HepG2 (cell line): ENCODE measurements around the gene MISP3. TPM values are rescaled to one million over a fixed set of nuclear protein-coding genes. Genes with fewer than 3 reads are reported as not detected.

Source experiments
- ARNT2 ChIP-seq: sonication (generic); formaldehyde crosslinking; IDR thresholded peaks from 2 replicates; pipeline ENCODE4 v1.8.0; 2022; ENCODE audit warnings: mild to moderate bottlenecking, low read depth, missing genetic modification reagents, moderate library complexity
- CCDC6 ChIP-seq: sonication (generic); formaldehyde crosslinking; IDR thresholded peaks from 2 replicates; pipeline ENCODE4 v1.8.1; 2022; ENCODE audit warnings: mild to moderate bottlenecking, missing genetic modification reagents, moderate library complexity
- CHD2 ChIP-seq: IDR thresholded peaks from 2 replicates; pipeline ENCODE4 v1.6.1; 2011; ENCODE audit warnings: low read depth, low read length, improper control_type of control experiment
- GATAD2A ChIP-seq: IDR thresholded peaks from 2 replicates; pipeline ENCODE4 v1.6.1; 2016
- HNRNPLL ChIP-seq: fragments of 200-400 bp; formaldehyde crosslinking; IDR thresholded peaks from 2 replicates; pipeline ENCODE4 v1.6.1; 2017; ENCODE audit warnings: mild to moderate bottlenecking, low read depth, low read length; ENCODE audit not compliant: poor library complexity, severe bottlenecking
- HOXA3 ChIP-seq: sonication (generic); formaldehyde crosslinking; IDR thresholded peaks from 2 replicates; pipeline ENCODE4 v1.5.0; 2020; ENCODE audit warnings: missing genetic modification reagents
- KDM2A ChIP-seq: sonication (generic); formaldehyde crosslinking; IDR thresholded peaks from 2 replicates; pipeline ENCODE4 v1.4.0; 2020; ENCODE audit warnings: low read depth, missing genetic modification reagents, borderline replicate concordance
- NAIF1 ChIP-seq: sonication (generic); formaldehyde crosslinking; IDR thresholded peaks from 2 replicates; pipeline ENCODE4 v1.5.0; 2020; ENCODE audit warnings: mild to moderate bottlenecking, missing genetic modification reagents, borderline replicate concordance
- RAD21 ChIP-seq: fragments of 450-650 bp; formaldehyde crosslinking; IDR thresholded peaks from 2 replicates; pipeline ENCODE4 v1.5.0; 2020; ENCODE audit warnings: mild to moderate bottlenecking
- ZNF709 ChIP-seq: sonication (generic); formaldehyde crosslinking; IDR thresholded peaks from 2 replicates; pipeline ENCODE4 v1.5.0; 2020; ENCODE audit warnings: mild to moderate bottlenecking, missing genetic modification reagents
- ZNF777 ChIP-seq: sonication (generic); formaldehyde crosslinking; IDR thresholded peaks from 2 replicates; pipeline ENCODE4 v1.4.0; 2020; ENCODE audit warnings: missing genetic modification reagents
- polyA plus RNA-seq, 8 experiments: library from polyadenylated mRNA; depleted of rRNA in 3 of 8; stranded (reverse) in 7 of 8; unstranded in 1 of 8; fragments of >200 nt; fragmentation: Illumina TruSeq in 4 of 8; extraction: Trizol in 4 of 8; gene quantifications; 2 replicates each; pipeline versions ENCODE4 v1.2.1 to v1.2.3, GENCODE V29; 2011 to 2016; ENCODE audit warnings: low read depth in 4 of 8, missing spikeins in 1 of 8, mixed read lengths in 1 of 8; ENCODE audit not compliant: insufficient read depth in 1 of 8
- total RNA-seq, 5 experiments: library from RNA; depleted of rRNA; stranded (reverse); fragments of >200 nt; fragmentation: Illumina TruSeq; extraction: Trizol; gene quantifications; 2 replicates each; pipeline ENCODE4 v1.2.3, GENCODE V29; 2016; ENCODE audit warnings: low read depth in 1 of 5
- TF ChIP-seq, protein P1 (sequence below): sonication (generic); formaldehyde crosslinking; IDR thresholded peaks from 2 replicates; pipeline ENCODE4 v1.4.0; 2020; ENCODE audit warnings: missing genetic modification reagents
- TF ChIP-seq, protein P2 (sequence below): sonication (generic); formaldehyde crosslinking; IDR thresholded peaks from 2 replicates; pipeline ENCODE4 v1.4.0; 2020; ENCODE audit warnings: missing genetic modification reagents
- TF ChIP-seq, protein P3 (sequence below): sonication (generic); formaldehyde crosslinking; IDR thresholded peaks from 2 replicates; pipeline ENCODE4 v1.5.0; 2020; ENCODE audit warnings: mild to moderate bottlenecking, missing genetic modification reagents, moderate library complexity
- TF ChIP-seq, protein P4 (sequence below): IDR thresholded peaks from 2 replicates; pipeline ENCODE4 v1.6.1; 2012; ENCODE audit warnings: low read depth, low read length, improper control_type of control experiment

Gene MISP3
- total and polyA plus RNA-seq, 2 of the 13 experiments (the other 11 are each of a cell fraction or from before 2014, with no cell fraction given) = 2.5 to 5.4 TPM

DNA sequence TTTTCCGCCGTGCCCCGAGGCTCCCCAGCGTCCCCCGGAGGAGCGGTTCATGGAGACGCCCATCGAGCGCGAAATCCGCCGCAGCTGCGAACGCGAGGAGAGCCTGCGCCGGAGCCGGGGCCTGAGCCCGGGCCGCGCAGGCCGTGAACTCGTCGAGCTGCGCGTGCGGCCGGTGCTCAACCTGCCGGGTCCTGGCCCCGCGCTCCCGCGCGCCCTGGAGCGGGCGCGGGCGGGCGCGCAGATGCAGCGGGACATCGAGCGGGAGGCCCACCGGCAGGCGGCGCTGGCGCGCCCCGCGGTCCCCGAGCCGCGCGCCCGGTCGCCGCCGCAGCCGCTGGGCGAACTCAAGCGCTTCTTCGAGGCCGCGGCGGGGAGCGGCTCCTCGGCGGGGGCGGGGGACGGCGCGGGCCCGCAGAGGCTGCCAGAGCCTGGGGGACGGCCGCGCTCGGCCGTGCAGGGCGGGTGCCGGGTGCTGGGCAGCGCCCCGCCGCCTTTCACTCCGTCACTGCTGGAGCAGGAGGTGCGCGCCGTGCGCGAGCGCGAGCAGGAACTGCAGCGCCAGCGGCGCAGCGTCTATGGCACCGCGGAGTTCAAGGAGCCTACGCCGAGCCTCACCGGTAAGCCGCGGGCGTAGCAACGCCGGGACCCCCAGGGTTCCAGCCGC is 807 bp downstream of the MISP3 start (continued):
- TF ChIP-seq, protein P1, sequence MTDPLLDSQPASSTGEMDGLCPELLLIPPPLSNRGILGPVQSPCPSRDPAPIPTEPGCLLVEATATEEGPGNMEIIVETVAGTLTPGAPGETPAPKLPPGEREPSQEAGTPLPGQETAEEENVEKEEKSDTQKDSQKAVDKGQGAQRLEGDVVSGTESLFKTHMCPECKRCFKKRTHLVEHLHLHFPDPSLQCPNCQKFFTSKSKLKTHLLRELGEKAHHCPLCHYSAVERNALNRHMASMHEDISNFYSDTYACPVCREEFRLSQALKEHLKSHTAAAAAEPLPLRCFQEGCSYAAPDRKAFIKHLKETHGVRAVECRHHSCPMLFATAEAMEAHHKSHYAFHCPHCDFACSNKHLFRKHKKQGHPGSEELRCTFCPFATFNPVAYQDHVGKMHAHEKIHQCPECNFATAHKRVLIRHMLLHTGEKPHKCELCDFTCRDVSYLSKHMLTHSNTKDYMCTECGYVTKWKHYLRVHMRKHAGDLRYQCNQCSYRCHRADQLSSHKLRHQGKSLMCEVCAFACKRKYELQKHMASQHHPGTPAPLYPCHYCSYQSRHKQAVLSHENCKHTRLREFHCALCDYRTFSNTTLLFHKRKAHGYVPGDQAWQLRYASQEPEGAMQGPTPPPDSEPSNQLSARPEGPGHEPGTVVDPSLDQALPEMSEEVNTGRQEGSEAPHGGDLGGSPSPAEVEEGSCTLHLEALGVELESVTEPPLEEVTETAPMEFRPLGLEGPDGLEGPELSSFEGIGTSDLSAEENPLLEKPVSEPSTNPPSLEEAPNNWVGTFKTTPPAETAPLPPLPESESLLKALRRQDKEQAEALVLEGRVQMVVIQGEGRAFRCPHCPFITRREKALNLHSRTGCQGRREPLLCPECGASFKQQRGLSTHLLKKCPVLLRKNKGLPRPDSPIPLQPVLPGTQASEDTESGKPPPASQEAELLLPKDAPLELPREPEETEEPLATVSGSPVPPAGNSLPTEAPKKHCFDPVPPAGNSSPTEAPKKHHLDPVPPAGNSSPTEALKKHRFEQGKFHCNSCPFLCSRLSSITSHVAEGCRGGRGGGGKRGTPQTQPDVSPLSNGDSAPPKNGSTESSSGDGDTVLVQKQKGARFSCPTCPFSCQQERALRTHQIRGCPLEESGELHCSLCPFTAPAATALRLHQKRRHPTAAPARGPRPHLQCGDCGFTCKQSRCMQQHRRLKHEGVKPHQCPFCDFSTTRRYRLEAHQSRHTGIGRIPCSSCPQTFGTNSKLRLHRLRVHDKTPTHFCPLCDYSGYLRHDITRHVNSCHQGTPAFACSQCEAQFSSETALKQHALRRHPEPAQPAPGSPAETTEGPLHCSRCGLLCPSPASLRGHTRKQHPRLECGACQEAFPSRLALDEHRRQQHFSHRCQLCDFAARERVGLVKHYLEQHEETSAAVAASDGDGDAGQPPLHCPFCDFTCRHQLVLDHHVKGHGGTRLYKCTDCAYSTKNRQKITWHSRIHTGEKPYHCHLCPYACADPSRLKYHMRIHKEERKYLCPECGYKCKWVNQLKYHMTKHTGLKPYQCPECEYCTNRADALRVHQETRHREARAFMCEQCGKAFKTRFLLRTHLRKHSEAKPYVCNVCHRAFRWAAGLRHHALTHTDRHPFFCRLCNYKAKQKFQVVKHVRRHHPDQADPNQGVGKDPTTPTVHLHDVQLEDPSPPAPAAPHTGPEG = peak; percentile 98
- TF ChIP-seq ZNF777 (CRISPR knock-in tag) (peak; percentile 90), HNRNPLL (peak; percentile 99), ZNF709 (CRISPR knock-in tag) (peak; percentile 25; the same call in 1 of the 2 replicates), ARNT2 (CRISPR knock-in tag) (peak; percentile 69), CCDC6 (CRISPR knock-in tag) (peak; percentile 71; the same call in 1 of the 2 replicates), KDM2A (CRISPR knock-in tag) (0 out of 2 replicates have a peak, but pooled peaks have one; percentile 3), HOXA3 (peak; percentile 15; the same call in 1 of the 2 replicates), RAD21 (CRISPR knock-in tag) (peak; percentile 75), CHD2 (no peak), GATAD2A (CRISPR knock-in tag) (no peak), NAIF1 (CRISPR knock-in tag) (peak; percentile 90; the same call in 1 of the 2 replicates)
- TF ChIP-seq, protein P2, sequence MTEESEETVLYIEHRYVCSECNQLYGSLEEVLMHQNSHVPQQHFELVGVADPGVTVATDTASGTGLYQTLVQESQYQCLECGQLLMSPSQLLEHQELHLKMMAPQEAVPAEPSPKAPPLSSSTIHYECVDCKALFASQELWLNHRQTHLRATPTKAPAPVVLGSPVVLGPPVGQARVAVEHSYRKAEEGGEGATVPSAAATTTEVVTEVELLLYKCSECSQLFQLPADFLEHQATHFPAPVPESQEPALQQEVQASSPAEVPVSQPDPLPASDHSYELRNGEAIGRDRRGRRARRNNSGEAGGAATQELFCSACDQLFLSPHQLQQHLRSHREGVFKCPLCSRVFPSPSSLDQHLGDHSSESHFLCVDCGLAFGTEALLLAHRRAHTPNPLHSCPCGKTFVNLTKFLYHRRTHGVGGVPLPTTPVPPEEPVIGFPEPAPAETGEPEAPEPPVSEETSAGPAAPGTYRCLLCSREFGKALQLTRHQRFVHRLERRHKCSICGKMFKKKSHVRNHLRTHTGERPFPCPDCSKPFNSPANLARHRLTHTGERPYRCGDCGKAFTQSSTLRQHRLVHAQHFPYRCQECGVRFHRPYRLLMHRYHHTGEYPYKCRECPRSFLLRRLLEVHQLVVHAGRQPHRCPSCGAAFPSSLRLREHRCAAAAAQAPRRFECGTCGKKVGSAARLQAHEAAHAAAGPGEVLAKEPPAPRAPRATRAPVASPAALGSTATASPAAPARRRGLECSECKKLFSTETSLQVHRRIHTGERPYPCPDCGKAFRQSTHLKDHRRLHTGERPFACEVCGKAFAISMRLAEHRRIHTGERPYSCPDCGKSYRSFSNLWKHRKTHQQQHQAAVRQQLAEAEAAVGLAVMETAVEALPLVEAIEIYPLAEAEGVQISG = peak; percentile 79
- TF ChIP-seq, protein P3, sequence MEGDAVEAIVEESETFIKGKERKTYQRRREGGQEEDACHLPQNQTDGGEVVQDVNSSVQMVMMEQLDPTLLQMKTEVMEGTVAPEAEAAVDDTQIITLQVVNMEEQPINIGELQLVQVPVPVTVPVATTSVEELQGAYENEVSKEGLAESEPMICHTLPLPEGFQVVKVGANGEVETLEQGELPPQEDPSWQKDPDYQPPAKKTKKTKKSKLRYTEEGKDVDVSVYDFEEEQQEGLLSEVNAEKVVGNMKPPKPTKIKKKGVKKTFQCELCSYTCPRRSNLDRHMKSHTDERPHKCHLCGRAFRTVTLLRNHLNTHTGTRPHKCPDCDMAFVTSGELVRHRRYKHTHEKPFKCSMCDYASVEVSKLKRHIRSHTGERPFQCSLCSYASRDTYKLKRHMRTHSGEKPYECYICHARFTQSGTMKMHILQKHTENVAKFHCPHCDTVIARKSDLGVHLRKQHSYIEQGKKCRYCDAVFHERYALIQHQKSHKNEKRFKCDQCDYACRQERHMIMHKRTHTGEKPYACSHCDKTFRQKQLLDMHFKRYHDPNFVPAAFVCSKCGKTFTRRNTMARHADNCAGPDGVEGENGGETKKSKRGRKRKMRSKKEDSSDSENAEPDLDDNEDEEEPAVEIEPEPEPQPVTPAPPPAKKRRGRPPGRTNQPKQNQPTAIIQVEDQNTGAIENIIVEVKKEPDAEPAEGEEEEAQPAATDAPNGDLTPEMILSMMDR (CRISPR knock-in tag) = peak; percentile 32
- TF ChIP-seq, protein P4, sequence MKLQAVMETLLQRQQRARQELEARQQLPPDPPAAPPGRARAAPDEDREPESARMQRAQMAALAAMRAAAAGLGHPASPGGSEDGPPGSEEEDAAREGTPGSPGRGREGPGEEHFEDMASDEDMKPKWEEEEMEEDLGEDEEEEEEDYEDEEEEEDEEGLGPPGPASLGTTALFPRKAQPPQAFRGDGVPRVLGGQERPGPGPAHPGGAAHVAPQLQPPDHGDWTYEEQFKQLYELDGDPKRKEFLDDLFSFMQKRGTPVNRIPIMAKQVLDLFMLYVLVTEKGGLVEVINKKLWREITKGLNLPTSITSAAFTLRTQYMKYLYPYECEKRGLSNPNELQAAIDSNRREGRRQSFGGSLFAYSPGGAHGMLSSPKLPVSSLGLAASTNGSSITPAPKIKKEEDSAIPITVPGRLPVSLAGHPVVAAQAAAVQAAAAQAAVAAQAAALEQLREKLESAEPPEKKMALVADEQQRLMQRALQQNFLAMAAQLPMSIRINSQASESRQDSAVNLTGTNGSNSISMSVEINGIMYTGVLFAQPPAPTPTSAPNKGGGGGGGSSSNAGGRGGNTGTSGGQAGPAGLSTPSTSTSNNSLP = no peak
